WTC11 (cell line): Measurements from ENCODE around the gene CFAP251. TPM values are rescaled to one million over a fixed set of nuclear protein-coding genes. Genes with fewer than 3 reads are reported as not detected.

ENCODE experiments used
- ATAC-seq: fragments of 200-7000 bp; cut with Tn5 transposase; 2 replicates; pipeline ENCODE4 v1.10.0; 2021; ENCODE audit warnings: mild to moderate bottlenecking, moderate library complexity
- CTCF ChIA-PET: fragments of 300-600 bp; sonication (Branson Sonifier 250); formaldehyde crosslinking; loops from one replicate; lab custom pipeline; 2021; ENCODE audit warnings: antibody characterized with exemption; lab: Charles Lee
- POLR2A ChIA-PET: fragments of 350-600 bp; sonication (Branson Sonifier 250); formaldehyde crosslinking; loops from one replicate; lab custom pipeline; 2021; ENCODE audit warnings: antibody characterized with exemption; lab: Charles Lee
- DNase-seq: peaks from one replicate; pipeline ENCODE4 v3.0.0; 2021; ENCODE audit warnings: low spot score
- H3K27ac Mint-ChIP-seq: 2 replicates; pipeline ENCODE4 v1.8.0; 2021; ENCODE audit warnings: mixed read lengths
- H3K27me3 Mint-ChIP-seq: 2 replicates; pipeline ENCODE4 v1.8.0; 2021; ENCODE audit warnings: low read depth, mild to moderate bottlenecking, moderate library complexity, mixed read lengths
- H3K36me3 Mint-ChIP-seq: 2 replicates; pipeline ENCODE4 v1.8.0; 2021; ENCODE audit warnings: mixed read lengths
- H3K4me1 Mint-ChIP-seq: 2 replicates; pipeline ENCODE4 v1.8.0; 2022; ENCODE audit warnings: mixed read lengths
- H3K4me3 Mint-ChIP-seq: 2 replicates; pipeline ENCODE4 v1.8.0; 2021; ENCODE audit warnings: mild to moderate bottlenecking, moderate library complexity, mixed read lengths
- H3K9me3 Mint-ChIP-seq: 2 replicates; pipeline ENCODE4 v1.8.0; 2021; ENCODE audit warnings: mixed read lengths
- CREB1 ChIP-seq: sonication (generic); formaldehyde crosslinking; IDR thresholded peaks from 2 replicates; pipeline ENCODE4 v1.8.0; 2023; ENCODE audit warnings: mild to moderate bottlenecking, missing genetic modification reagents
- CREM ChIP-seq: sonication (generic); formaldehyde crosslinking; IDR thresholded peaks from 2 replicates; pipeline ENCODE4 v1.8.1; 2022; ENCODE audit warnings: mild to moderate bottlenecking, missing genetic modification reagents, moderate library complexity
- NFYB ChIP-seq: sonication (generic); formaldehyde crosslinking; conservative IDR thresholded peaks from 2 replicates; pipeline ENCODE4 v1.8.0; 2022; ENCODE audit warnings: low read depth, missing genetic modification reagents
- NR2C2 ChIP-seq: sonication (generic); formaldehyde crosslinking; IDR thresholded peaks from 2 replicates; pipeline ENCODE4 v1.8.0; 2022; ENCODE audit warnings: mild to moderate bottlenecking, missing genetic modification reagents
- NR3C1 ChIP-seq: sonication (generic); formaldehyde crosslinking; conservative IDR thresholded peaks from 2 replicates; pipeline ENCODE4 v1.8.1; 2023; ENCODE audit warnings: low read depth, mild to moderate bottlenecking, missing genetic modification reagents
- SMAD3 ChIP-seq: sonication (generic); formaldehyde crosslinking; IDR thresholded peaks from 2 replicates; pipeline ENCODE4 v1.8.0; 2022; ENCODE audit warnings: missing genetic modification reagents, mild to moderate bottlenecking, borderline replicate concordance
- ZNF121 ChIP-seq: sonication (generic); formaldehyde crosslinking; IDR thresholded peaks from 2 replicates; pipeline ENCODE4 v1.8.0; 2023; ENCODE audit warnings: missing genetic modification reagents
- ZNF219 ChIP-seq: sonication (generic); formaldehyde crosslinking; IDR thresholded peaks from 2 replicates; pipeline ENCODE4 v1.8.0; 2023; ENCODE audit warnings: missing genetic modification reagents, mild to moderate bottlenecking, borderline replicate concordance
- total RNA-seq: library from RNA; stranded (reverse); gene quantifications from 3 replicates; pipeline ENCODE4 v1.2.3, GENCODE V29; 2021
- TF ChIP-seq, protein P1 (sequence below): sonication (generic); formaldehyde crosslinking; IDR thresholded peaks from 2 replicates; pipeline ENCODE4 v1.8.1; 2023; ENCODE audit warnings: mild to moderate bottlenecking, missing genetic modification reagents, moderate library complexity
- TF ChIP-seq, protein P2 (sequence below): sonication (generic); formaldehyde crosslinking; IDR thresholded peaks from 2 replicates; pipeline ENCODE4 v1.8.1; 2023; ENCODE audit warnings: mild to moderate bottlenecking, moderate library complexity, missing genetic modification reagents
- TF ChIP-seq, protein P3 (sequence below): sonication (generic); formaldehyde crosslinking; IDR thresholded peaks from 2 replicates; pipeline ENCODE4 v1.8.0; 2022; ENCODE audit warnings: mild to moderate bottlenecking, missing genetic modification reagents
- TF ChIP-seq, protein P4 (sequence below): sonication (generic); formaldehyde crosslinking; conservative IDR thresholded peaks from 2 replicates; pipeline ENCODE4 v1.8.1; 2023; ENCODE audit warnings: mild to moderate bottlenecking, low read depth, missing genetic modification reagents, moderate library complexity
- TF ChIP-seq, protein P5 (sequence below): sonication (generic); formaldehyde crosslinking; IDR thresholded peaks from 2 replicates; pipeline ENCODE4 v1.8.0; 2023; ENCODE audit warnings: missing genetic modification reagents, mild to moderate bottlenecking, borderline replicate concordance
- TF ChIP-seq, protein P6 (sequence below): sonication (generic); formaldehyde crosslinking; IDR thresholded peaks from 2 replicates; pipeline ENCODE4 v1.8.0; 2022; ENCODE audit warnings: missing genetic modification reagents
- TF ChIP-seq, protein P7 (sequence below): sonication (generic); formaldehyde crosslinking; IDR thresholded peaks from 2 replicates; pipeline ENCODE4 v1.8.0; 2022; ENCODE audit warnings: mild to moderate bottlenecking, missing genetic modification reagents
- TF ChIP-seq, protein P8 (sequence below): fragments of 250-450 bp; sonication (Bioruptor Pico); IDR thresholded peaks from 2 replicates; pipeline ENCODE4 v2.1.2; 2022; ENCODE audit warnings: mild to moderate bottlenecking, moderate library complexity

The CFAP251 gene
- total RNA-seq, 1 experiment from 2014 or later = 3.1 TPM

DNA sequence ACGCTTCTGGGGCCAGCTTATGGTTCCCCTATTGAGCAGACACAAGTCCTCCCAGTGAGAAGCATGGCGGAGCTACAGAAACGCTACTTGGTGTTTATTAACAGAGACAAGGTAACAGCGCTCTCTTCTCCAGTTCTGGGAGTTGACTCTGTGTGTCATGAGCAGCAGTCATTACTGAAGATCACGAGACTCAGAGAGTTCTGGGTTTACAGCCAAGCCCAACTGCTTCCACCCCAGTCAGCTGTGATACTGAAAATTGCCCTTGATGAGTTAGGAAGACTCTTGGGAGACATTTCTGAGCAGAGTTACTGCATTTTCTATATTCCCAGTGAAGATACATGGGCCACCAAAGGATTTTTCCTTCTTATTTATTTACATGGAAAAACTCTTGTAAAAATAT lies 48.6 kb downstream of the CFAP251 start:
- TF ChIP-seq SMAD3 (CRISPR knock-in tag) (no peak), NR2C2 (CRISPR knock-in tag) (no peak), CREM (CRISPR knock-in tag) (no peak), NFYB (no peak), NR3C1 (CRISPR knock-in tag) (no peak)
- TF ChIP-seq, protein P1, sequence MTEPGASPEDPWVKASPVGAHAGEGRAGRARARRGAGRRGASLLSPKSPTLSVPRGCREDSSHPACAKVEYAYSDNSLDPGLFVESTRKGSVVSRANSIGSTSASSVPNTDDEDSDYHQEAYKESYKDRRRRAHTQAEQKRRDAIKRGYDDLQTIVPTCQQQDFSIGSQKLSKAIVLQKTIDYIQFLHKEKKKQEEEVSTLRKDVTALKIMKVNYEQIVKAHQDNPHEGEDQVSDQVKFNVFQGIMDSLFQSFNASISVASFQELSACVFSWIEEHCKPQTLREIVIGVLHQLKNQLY (CRISPR knock-in tag) = no peak
- TF ChIP-seq, protein P2, sequence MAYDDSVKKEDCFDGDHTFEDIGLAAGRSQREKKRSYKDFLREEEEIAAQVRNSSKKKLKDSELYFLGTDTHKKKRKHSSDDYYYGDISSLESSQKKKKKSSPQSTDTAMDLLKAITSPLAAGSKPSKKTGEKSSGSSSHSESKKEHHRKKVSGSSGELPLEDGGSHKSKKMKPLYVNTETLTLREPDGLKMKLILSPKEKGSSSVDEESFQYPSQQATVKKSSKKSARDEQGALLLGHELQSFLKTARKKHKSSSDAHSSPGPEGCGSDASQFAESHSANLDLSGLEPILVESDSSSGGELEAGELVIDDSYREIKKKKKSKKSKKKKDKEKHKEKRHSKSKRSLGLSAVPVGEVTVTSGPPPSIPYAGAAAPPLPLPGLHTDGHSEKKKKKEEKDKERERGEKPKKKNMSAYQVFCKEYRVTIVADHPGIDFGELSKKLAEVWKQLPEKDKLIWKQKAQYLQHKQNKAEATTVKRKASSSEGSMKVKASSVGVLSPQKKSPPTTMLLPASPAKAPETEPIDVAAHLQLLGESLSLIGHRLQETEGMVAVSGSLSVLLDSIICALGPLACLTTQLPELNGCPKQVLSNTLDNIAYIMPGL (CRISPR knock-in tag) = no peak
- TF ChIP-seq, protein P3, sequence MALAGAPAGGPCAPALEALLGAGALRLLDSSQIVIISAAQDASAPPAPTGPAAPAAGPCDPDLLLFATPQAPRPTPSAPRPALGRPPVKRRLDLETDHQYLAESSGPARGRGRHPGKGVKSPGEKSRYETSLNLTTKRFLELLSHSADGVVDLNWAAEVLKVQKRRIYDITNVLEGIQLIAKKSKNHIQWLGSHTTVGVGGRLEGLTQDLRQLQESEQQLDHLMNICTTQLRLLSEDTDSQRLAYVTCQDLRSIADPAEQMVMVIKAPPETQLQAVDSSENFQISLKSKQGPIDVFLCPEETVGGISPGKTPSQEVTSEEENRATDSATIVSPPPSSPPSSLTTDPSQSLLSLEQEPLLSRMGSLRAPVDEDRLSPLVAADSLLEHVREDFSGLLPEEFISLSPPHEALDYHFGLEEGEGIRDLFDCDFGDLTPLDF = no peak
- TF ChIP-seq, protein P4, sequence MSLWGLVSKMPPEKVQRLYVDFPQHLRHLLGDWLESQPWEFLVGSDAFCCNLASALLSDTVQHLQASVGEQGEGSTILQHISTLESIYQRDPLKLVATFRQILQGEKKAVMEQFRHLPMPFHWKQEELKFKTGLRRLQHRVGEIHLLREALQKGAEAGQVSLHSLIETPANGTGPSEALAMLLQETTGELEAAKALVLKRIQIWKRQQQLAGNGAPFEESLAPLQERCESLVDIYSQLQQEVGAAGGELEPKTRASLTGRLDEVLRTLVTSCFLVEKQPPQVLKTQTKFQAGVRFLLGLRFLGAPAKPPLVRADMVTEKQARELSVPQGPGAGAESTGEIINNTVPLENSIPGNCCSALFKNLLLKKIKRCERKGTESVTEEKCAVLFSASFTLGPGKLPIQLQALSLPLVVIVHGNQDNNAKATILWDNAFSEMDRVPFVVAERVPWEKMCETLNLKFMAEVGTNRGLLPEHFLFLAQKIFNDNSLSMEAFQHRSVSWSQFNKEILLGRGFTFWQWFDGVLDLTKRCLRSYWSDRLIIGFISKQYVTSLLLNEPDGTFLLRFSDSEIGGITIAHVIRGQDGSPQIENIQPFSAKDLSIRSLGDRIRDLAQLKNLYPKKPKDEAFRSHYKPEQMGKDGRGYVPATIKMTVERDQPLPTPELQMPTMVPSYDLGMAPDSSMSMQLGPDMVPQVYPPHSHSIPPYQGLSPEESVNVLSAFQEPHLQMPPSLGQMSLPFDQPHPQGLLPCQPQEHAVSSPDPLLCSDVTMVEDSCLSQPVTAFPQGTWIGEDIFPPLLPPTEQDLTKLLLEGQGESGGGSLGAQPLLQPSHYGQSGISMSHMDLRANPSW (CRISPR knock-in tag) = no peak
- no peak overlapping the region for H3K4me3 Mint-ChIP-seq
- peaks cover 3% of the 10 kb centered on the region for H3K9me3 Mint-ChIP-seq
- CTCF ChIA-PET = no interaction called here
- peaks cover 2% of the 10 kb centered on the region for H3K36me3 Mint-ChIP-seq
- POLR2A ChIA-PET = no interaction called here
- DNase-seq (no peak), ATAC-seq (no peak)
- 0 out of 2 replicates have a peak, but pooled peaks cover 3% of the 10 kb centered on the region for H3K4me1 Mint-ChIP-seq
- H3K27me3 Mint-ChIP-seq = peaks cover under 1% of the 10 kb centered on the region
- no peak overlapping the region for H3K27ac Mint-ChIP-seq

DNA sequence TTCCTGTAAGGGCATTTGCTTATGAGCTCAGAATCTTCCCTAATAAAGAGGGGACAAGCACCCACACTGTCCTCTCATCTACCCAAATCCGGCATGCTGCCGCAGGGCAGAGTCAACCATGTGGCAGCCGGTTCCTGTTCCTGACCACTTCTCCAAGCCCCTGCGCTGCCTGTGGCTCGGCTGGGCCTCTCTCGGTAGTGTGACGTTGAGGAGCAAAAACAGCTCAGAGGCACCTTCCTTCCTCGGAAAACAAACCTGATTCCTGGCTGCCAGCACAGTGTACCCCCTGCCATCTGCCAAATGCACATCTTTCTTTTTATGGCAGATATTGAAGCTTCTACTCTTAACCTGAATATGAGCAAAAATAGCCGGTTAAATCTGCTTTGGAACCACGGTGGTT lies 50.5 kb downstream of the CFAP251 start:
- CTCF ChIA-PET = interaction anchor here (1.2 to 1.3 kb wide), 2 partner anchors 51 to 174 kb away, joined by 4 to 5 read pairs; partner anchors contain the start of gene CFAP251
- Mint-ChIP-seq H3K4me3 (no peak overlapping the region), H3K27me3 (peaks cover 4% of the 10 kb centered on the region), H3K27ac (no peak overlapping the region), H3K4me1 (0 out of 2 replicates have a peak, but pooled peaks cover 3% of the 10 kb centered on the region), H3K9me3 (peaks cover 17% of the 10 kb centered on the region), H3K36me3 (peaks cover 19% of the 10 kb centered on the region)
- ATAC-seq = no peak
- POLR2A ChIA-PET = no interaction called here
- DNase-seq = no peak
- no peak for TF ChIP-seq ZNF219 (CRISPR knock-in tag)
- no peak for TF ChIP-seq CREB1 (CRISPR knock-in tag)
- TF ChIP-seq, protein P5, sequence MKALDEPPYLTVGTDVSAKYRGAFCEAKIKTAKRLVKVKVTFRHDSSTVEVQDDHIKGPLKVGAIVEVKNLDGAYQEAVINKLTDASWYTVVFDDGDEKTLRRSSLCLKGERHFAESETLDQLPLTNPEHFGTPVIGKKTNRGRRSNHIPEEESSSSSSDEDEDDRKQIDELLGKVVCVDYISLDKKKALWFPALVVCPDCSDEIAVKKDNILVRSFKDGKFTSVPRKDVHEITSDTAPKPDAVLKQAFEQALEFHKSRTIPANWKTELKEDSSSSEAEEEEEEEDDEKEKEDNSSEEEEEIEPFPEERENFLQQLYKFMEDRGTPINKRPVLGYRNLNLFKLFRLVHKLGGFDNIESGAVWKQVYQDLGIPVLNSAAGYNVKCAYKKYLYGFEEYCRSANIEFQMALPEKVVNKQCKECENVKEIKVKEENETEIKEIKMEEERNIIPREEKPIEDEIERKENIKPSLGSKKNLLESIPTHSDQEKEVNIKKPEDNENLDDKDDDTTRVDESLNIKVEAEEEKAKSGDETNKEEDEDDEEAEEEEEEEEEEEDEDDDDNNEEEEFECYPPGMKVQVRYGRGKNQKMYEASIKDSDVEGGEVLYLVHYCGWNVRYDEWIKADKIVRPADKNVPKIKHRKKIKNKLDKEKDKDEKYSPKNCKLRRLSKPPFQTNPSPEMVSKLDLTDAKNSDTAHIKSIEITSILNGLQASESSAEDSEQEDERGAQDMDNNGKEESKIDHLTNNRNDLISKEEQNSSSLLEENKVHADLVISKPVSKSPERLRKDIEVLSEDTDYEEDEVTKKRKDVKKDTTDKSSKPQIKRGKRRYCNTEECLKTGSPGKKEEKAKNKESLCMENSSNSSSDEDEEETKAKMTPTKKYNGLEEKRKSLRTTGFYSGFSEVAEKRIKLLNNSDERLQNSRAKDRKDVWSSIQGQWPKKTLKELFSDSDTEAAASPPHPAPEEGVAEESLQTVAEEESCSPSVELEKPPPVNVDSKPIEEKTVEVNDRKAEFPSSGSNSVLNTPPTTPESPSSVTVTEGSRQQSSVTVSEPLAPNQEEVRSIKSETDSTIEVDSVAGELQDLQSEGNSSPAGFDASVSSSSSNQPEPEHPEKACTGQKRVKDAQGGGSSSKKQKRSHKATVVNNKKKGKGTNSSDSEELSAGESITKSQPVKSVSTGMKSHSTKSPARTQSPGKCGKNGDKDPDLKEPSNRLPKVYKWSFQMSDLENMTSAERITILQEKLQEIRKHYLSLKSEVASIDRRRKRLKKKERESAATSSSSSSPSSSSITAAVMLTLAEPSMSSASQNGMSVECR (CRISPR knock-in tag) = no peak
- TF ChIP-seq, protein P6, sequence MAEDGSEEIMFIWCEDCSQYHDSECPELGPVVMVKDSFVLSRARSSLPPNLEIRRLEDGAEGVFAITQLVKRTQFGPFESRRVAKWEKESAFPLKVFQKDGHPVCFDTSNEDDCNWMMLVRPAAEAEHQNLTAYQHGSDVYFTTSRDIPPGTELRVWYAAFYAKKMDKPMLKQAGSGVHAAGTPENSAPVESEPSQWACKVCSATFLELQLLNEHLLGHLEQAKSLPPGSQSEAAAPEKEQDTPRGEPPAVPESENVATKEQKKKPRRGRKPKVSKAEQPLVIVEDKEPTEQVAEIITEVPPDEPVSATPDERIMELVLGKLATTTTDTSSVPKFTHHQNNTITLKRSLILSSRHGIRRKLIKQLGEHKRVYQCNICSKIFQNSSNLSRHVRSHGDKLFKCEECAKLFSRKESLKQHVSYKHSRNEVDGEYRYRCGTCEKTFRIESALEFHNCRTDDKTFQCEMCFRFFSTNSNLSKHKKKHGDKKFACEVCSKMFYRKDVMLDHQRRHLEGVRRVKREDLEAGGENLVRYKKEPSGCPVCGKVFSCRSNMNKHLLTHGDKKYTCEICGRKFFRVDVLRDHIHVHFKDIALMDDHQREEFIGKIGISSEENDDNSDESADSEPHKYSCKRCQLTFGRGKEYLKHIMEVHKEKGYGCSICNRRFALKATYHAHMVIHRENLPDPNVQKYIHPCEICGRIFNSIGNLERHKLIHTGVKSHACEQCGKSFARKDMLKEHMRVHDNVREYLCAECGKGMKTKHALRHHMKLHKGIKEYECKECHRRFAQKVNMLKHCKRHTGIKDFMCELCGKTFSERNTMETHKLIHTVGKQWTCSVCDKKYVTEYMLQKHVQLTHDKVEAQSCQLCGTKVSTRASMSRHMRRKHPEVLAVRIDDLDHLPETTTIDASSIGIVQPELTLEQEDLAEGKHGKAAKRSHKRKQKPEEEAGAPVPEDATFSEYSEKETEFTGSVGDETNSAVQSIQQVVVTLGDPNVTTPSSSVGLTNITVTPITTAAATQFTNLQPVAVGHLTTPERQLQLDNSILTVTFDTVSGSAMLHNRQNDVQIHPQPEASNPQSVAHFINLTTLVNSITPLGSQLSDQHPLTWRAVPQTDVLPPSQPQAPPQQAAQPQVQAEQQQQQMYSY (CRISPR knock-in tag) = no peak
- no peak for TF ChIP-seq ZNF121 (CRISPR knock-in tag)
- TF ChIP-seq, protein P7, sequence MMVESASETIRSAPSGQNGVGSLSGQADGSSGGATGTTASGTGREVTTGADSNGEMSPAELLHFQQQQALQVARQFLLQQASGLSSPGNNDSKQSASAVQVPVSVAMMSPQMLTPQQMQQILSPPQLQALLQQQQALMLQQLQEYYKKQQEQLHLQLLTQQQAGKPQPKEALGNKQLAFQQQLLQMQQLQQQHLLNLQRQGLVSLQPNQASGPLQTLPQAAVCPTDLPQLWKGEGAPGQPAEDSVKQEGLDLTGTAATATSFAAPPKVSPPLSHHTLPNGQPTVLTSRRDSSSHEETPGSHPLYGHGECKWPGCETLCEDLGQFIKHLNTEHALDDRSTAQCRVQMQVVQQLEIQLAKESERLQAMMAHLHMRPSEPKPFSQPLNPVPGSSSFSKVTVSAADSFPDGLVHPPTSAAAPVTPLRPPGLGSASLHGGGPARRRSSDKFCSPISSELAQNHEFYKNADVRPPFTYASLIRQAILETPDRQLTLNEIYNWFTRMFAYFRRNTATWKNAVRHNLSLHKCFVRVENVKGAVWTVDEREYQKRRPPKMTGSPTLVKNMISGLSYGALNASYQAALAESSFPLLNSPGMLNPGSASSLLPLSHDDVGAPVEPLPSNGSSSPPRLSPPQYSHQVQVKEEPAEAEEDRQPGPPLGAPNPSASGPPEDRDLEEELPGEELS (CRISPR knock-in tag) = no peak
- no peak for TF ChIP-seq NR3C1 (CRISPR knock-in tag)
- TF ChIP-seq, protein P8, sequence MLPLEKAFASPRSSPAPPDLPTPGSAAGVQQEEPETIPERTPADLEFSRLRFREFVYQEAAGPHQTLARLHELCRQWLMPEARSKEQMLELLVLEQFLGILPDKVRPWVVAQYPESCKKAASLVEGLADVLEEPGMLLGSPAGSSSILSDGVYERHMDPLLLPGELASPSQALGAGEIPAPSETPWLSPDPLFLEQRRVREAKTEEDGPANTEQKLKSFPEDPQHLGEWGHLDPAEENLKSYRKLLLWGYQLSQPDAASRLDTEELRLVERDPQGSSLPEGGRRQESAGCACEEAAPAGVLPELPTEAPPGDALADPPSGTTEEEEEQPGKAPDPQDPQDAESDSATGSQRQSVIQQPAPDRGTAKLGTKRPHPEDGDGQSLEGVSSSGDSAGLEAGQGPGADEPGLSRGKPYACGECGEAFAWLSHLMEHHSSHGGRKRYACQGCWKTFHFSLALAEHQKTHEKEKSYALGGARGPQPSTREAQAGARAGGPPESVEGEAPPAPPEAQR (CRISPR knock-in tag) = no peak
